CD4-positive, alpha-beta T cell treated with Interleukin-15 for 4 hours (primary cell): Measurements from ENCODE around the gene GABARAP.
A peak's percentile ranks its signal among the peaks of the same experiment; 100 is the strongest.
"Not testable (repeated sequence)": the region's sequence is repeated elsewhere in the genome, so short reads cannot be mapped to it uniquely, and the experiment has no call there.

Experiments used
- DNase-seq: peaks from one replicate; pipeline ENCODE4 v3.0.0-alpha.2; 2020; ENCODE audit warnings: low spot score

GABARAP gene

GRCh38 chr17:7260651-7261378 is 18.6 kb upstream of the GABARAP start:
- DNase-seq = no peak

DNA sequence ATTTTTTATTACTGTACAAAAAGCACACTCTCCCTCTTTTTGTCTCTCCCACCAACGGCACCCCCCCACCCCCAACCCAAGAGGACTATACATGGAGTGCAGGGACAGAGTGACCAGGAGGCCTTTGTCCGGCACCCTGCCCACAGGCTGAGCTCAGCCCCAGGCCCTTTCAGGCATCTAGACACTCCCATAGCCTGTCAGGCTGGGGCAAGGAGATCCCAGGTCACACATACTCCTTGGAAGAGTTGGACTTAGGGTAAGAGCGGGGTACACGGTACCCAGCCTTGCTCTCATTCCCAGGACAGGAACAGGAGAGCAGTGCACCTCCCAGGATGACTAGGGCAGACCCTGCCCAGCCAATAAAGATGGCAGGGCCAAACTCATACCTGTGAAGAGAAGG is 17.9 kb upstream of the GABARAP start:
- DNase-seq = no peak

GRCh38 chr17:7259555-7259889 is 17.3 kb upstream of the GABARAP start:
- no peak for DNase-seq

DNA sequence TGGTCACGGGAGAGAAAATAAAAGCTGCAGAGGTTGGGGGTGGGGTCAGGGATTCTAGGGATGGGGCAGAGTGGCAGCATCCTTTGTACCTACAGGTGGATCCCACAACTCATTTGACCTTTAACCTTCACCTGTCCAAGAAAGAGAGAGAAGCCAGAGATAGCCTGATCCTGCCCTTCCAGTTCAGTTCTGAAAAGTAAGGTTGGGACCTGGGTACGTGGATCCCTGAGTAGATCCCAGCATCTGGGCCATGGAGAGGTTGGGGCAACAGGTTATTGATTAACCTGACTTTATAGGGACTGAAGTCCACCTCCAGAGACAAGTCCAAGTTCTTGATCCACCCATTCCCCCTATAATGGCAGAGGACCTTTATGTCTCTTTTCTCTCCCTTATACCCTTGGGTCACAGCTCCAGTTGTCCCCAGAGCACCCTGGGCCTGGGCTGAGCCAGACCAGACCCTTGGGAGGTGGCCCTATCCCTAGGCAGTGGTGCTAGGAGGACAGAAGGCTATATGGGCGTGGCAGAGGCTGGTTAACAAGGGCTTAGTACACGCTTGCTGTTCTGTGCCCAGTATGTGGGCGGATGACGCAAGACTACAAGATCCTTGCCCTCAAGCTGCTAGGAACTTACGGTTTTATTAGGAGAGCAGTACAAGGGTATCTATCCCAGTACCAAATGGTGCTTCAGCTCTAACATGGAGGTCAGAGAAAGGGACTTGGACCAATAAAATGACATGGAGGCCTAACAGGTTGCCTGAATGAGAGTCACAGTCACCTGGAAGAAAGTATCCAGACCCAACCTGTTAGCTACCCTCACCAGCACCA is 16.7 kb upstream of the GABARAP start:
- no peak for DNase-seq

- DNase-seq = no peak
Observed at GRCh38 chr17:7256766-7257456, 14.7 kb upstream of the GABARAP start.

- no peak for DNase-seq
Observed at GRCh38 chr17:7254511-7254910, 12.3 kb upstream of the GABARAP start.

- no peak for DNase-seq
Observed at GRCh38 chr17:7253082-7253481, 10.8 kb upstream of the GABARAP start.

DNA sequence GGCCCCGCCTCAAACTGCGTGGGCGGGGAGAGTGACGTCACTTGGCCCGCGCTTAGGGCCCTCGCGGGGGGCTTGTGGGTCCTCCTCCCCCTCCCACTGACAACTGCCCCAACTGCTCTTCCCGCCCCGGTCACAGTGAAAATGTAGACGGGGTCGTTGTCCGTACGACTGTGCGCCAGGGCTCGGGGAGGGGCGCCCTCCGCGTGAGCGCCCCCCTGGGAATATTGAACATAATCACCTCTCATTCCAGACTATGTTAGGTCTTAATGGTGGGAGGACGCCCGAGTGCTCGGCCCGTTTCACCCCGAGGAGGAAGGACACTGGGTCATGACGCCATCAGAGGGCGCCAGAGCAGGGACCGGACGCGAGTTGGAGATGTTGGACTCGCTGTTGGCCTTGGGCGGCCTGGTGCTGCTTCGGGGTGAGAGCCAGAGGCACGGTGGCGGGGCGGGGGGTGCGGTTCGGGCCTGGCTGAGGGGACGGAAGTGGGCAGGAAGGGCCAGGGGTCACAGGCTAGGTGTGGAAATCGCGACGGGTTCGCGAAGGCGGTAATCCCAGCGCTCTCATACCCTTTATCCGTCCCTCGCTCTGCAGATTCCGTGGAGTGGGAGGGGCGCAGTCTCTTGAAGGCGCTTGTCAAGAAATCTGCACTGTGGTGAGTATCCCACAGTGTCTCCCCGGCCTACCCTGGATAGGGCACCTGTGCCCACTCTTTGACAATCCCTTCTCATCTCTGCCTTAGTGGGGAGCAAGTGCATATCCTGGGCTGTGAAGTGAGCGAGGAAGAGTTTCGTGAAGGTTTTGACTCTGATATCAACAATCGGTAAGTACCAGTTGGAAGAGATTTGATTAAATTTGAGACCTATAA is 10.2 kb upstream of the GABARAP start, which contains the start of gene ELP5:
ELP5 (plus strand) TSS at position 40 of the 868 bp plus-strand sequence; CDS start at position 376, 336 bp downstream.
- DNase-seq = peak; percentile 88

- DNase-seq = peak; percentile 99
Observed at GRCh38 chr17:7251661-7252175, 9.5 kb upstream of the GABARAP start, which contains the start of gene CTDNEP1. TSS of gene CTDNEP1 (minus strand) at chr17:7251734. CDS start at chr17:7251296, 438 bp downstream.

GRCh38 chr17:7250695-7251627 is 8.7 kb upstream of the GABARAP start:
- no peak for DNase-seq

- no peak for DNase-seq
Observed at GRCh38 chr17:7249830-7250229, 7.6 kb upstream of the GABARAP start.

GRCh38 chr17:7249214-7249613 is 7.0 kb upstream of the GABARAP start:
- DNase-seq = no peak

- no peak for DNase-seq
Observed at GRCh38 chr17:7248796-7249195, 6.5 kb upstream of the GABARAP start.

- DNase-seq = no peak
Observed at GRCh38 chr17:7246779-7247178, 4.5 kb upstream of the GABARAP start.

- DNase-seq = not testable (repeated sequence)
Observed at GRCh38 chr17:7243838-7244237, 1.6 kb upstream of the GABARAP start.

GRCh38 chr17:7243453-7243729 is 1.1 kb upstream of the GABARAP start:
- no peak for DNase-seq

DNA sequence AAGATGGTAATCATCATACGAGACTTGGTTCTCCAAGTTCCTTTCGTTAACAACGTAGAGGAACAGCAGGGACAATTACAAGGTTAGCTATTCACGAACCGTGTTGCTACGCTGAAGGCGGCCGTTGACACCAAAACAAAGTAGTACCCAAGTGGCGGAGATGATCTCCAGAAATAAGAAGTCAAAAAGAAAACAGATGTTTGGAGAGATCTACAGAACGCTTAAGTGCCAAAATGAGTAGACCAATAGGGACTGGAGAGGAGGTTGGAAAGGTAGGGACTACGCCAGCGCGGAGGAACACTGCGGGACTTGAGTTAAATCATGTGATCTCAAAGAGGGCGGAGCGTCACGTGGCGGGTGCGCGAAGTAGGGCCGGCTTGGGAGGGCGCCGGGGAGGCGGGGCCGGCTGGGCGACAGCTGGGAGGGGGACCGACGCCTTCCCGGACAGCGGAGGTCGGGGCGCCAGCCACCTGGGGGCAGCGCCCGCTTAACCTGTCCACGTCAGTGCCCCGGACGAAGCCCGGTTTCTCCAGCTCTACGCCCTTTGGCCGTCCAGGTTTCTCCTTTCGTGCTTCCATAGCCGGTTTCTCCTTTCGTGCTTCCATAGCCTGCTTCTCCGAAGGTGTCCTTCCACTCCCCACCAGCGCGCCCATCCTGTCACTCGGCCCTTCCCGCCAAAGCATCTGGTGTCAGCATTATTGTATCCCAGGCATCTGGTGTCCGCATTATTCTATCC is 636 bp upstream of the GABARAP start:
- peak; percentile 92 for DNase-seq

- no peak for DNase-seq
Observed at GRCh38 chr17:7241090-7241733, 1.0 kb downstream of the GABARAP start.

DNA sequence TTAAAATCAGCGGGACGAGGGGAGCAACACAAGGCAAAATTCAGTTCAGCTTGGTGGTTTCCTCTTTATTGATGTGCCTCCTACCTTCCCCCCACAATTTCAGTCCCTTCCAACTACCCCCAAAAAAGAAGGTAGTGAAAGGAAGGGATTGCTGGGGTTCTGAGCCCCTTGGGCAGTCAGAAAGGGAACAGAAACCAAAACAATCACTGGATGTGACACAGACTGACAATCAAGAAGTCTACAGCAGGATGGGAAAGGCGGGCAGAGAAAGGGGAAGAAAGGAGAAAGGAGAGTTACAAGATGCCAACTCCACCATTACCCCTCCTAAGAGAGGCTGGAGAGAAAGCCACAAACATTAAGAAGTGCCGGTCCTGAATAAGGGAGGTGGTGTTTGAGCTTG is 1.9 kb downstream of the GABARAP start:
- DNase-seq = no peak
